Sciatic nerve (tissue), 2 donors: Measurements from ENCODE around the gene GLIPR2. TPM values are rescaled to one million over a fixed set of nuclear protein-coding genes. Genes with fewer than 3 reads are reported as not detected.

Source experiments
- ATAC-seq: fragments of 200-7000 bp; cut with Tn5 transposase; one replicate; pipeline ENCODE4 v1.9.1; 2020; ENCODE audit warnings: mild to moderate bottlenecking, moderate library complexity
- DNase-seq: peaks from one replicate; pipeline ENCODE4 v3.0.0-alpha.2; 2020; ENCODE audit warnings: low spot score
- intact Hi-C: fragments of 100-400 bp; cut with DNase I; formaldehyde crosslinking; loops from one replicate; pipeline ENCODE4 v1.14.2; 2022
- total RNA-seq: library from RNA; stranded (reverse); fragmentation: NEBNext Ultra II Directional; extraction: Animal tissue kit (Norgen Biotek cat#: 25700); gene quantifications from one replicate; pipeline ENCODE4 v1.2.1, GENCODE V29; 2021
- donor health status: DM: no; HTN: no; CAD: no.
- donor health status: DM: no; HTN: no; CAD: no.

Gene GLIPR2
- total RNA-seq, 1 donor from 2014 or later, result 14.8 TPM

DNA sequence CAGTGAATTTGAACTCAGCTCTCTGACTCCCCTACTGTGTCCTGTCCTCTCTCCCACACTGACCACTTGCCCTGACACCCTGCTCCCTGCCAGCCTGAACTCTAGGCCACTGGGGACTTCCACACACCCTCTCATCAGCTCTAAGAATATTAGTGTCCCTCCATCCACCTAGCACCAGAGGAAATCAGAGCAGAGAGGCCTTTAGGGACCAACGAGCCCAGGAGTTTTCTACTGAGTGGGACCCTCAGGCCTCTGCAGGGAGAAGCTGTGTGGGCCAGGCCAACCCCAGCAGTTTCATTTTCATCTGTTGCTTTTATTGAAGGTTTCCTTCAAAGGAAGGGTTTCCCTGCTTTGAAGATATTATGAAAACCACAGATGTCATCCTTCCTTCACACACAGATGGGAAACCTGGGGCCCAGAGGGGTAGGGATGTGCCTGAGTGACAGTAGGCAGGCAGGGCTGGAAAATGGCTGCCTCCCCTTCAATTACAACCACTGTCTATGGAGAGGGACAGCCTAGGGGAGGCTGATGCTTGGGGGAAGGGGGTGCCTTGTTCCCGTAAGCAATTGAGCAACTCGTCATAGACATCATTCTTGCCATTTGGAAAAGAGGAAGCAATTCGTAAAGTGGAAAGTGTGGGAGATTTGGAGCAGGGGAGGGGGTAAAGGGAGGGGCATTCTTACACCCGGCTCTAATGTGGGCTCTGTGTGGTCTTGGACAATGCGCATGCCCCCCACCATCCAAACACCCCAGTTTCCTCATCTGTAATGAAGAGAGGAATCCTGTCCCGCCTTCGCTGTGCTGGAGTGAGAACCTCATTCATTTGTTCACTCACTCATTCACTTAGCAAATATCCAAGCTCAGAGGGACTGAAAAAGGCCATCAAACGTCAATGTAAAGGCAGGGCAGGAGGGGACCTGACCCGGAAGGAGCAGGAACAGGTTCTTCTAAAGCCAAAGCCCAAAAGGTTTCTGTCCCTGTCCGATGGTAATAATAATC lies 3.9 kb downstream of the GLIPR2 start:
- ATAC-seq (no peak), DNase-seq (no peak)
- intact Hi-C loops, result no loop called here

DNA sequence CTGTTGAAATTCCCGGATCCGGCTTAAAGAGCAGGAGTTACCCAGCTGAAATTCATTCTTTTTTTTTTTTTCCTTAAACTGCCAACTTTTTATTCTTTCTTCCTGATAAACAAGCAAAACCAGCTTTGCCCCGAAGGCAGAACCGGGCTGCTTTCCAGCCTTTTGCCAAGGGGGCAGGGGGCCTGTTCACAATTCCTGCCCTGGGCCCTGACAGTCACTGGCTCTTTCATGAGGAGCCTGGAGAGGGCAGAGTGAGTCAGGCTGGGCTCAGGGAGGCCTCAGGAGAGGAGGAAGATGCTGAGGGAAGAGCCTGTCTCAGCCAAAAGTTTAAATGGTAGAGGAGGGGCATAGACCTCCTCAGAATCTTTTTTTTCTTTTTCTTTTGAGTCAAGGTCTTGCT lies 4.8 kb downstream of the GLIPR2 start:
- no peak for DNase-seq
- ATAC-seq, result no peak
- intact Hi-C loops, result no loop called here

DNA sequence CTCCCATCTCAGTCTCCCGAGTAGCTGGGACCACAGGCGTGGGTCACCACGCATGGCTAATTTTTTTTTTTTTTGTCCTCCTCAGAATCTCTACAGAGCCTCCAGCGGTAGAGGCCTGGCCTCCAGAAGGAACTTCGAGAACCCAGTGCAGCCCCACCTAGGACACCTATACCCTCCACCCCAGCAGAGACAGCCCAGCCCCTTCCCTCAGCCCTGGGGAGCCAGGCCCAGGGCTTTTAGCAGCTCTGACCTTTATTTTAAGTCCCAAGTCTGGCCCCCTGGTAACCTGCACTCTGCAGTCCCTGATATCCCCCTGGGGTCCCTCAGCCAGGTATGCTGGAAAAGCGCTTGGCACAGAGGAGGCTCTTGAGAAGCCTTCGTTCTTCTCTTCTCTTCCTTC lies 5.2 kb downstream of the GLIPR2 start:
- DNase-seq, result no peak
- no peak for ATAC-seq
- intact Hi-C loops, result no loop called here

DNA sequence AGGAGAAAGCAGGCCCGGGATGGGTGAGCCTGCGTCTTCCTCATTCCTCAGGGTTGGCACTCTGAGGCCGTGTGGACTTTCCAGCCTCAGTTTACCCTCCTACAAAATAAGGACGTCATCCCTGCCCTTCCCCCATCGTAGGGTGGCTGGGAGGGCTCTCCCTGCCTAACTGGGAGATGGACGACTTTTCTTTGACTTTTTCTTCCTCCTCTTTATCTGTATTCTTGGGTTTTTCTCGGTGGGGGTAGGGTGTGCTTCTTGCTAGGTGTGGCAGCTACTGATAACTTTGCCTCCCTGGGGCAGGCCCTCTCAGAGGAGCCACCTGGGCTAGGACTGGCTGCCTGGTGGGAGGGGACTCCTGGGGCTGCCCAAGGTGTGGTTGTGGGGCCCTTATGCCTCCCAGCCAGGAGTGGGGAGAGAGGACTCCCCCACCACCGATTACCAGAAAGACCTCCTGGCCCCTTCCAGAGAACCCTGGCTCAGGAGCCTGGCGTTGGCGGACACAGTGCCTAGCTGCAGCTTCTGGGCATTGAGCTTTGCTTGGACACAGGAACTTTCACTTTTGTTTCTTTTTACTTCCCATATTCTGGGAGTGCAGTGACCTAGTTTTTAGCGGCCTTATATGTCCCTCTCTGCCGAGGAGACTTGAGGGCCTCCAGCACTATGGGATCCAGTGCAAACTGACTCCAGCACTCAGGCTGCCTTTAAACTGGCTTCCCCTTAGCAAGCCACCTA lies 6.1 kb downstream of the GLIPR2 start:
- ATAC-seq (peak; percentile 47), DNase-seq (no peak)
- intact Hi-C loops, result no loop called here

DNA sequence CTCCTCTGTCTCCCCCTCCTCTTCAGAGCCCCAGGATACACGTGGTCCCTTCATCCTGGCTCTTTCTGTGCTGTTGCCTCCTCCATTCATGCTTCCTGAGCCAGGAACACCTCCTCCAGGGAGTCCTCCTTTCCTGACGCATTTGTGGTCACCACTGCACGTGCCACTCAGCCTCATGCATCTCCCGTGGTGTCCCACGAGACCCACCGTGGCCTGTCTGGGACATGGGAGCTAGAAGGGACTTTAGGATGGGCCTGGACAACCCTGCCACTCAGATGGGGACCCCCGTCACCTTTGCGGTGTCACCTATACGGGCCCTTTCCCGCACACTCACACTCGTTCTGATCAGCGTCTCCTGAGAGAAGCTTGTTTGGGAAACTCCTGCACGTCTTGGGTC lies 6.7 kb downstream of the GLIPR2 start:
- no peak for ATAC-seq
- no peak for DNase-seq
- intact Hi-C loops, result no loop called here

DNA sequence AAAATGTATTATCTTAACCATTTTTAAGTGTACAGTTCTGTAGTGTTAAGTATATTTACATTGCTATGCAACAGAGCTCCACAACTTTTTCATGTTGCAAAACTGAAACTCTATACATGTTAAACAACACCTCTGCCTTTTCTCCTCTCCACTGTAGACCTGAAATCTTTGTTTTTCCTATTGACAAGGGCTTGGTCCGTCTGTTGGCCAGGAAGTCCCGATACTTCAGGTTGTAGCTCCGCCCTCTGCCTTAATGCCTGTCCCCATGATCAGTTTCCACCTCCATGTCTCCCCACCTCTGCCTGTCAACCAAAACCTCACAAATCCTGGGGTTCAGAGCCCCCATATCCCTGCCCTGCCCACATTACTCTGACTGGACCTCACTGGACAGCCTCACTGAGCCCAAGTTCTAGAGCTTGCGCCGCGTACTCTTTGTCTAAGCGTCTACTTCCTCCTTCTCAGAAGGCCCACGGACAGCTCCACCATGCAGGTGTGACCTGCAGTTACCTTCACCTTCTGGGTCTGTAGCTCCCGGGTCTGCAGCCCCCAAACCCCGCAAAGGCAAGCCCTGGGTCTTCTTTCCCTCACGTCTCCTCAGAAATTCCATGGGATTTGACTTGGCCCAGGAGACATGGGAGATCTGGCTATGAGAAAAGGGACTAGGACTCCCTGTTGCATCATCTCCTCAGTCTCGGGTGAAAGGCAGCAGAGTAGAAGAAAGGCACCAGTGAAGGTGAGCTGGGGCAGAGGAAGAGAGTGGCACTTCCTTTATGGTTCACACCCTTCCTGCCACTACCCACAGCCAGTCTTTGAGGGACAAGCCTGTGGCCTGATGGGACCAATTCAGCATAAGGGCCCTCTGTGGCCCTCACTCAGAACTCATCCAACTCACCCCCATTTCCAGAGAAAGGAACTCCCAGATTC lies 8.0 kb downstream of the GLIPR2 start:
- ATAC-seq (no peak), DNase-seq (no peak)
- intact Hi-C loops, result no loop called here

DNA sequence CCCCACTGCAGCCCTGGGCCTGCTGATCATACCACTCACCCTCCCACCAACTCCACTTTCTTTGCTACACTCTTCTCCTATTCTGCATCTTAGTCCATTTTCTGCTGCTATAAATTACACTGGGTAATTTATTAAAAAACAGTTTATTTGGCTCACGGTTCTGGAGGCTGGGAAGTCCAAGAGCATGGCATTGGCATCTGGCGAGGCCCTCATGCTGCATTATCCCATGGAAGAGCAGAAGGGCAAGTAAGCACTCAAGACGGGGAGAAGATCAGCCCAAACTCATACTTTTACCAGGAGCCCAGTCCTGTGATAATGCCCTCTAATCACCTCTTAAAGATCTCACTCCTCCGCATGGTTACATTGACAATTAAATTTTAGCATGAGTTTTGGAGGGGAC lies 9.4 kb downstream of the GLIPR2 start:
- DNase-seq (no peak), ATAC-seq (no peak)
- intact Hi-C loops, result no loop called here

DNA sequence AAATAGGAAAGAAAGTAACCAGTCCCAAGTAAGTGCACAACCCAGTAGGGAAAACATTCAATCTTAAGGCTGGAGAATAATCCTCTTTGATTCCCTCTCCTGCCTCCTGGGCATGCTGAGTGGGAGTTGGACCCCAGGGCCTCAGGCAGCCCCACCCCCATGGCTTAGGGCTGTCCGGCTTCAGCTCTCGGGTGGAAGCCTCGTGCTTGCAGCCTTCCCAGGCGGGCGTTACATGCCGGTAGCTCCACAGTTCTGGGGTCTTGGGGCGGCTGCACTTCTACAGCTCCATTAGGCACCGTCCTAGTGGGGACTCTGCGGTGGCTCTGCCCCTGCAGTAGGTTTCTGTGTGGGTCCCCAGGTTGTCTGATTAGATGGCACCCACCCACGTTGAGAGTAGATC lies 10.1 kb downstream of the GLIPR2 start:
- no peak for ATAC-seq
- intact Hi-C loops, result no loop called here
- no peak for DNase-seq

DNA sequence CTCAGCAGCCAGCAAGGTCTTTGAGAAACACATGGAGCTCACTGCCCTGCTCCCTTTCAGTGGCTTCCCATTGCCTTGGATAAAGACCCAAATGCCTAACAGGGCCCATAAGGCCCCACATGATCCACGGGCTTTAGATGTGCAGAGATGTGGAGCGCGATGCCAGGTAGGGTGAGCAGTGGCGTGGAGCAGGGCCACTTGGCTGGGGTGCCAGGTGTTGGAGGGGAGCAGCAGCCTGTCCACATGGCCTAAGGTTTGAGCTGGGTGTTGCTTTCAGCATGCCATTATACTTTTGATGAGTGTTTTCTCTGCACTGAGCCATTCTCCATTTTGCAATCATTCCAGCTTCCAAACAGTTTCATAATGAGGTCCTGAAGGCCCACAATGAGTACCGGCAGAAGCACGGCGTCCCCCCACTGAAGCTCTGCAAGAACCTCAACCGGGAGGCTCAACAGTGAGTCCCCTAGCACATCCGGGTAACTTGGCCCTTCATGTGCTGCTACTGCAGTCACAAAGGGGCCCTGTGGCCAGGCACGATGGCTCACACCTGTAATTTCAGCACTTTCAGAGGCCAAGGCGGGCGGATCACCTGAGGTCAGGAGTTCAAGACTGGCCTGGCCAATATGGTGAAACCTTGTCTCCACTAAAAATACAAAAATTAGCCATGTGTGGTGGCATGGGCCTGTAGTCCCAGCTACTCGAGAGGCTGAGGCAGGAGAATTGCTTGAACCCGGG lies 11.1 kb downstream of the GLIPR2 start:
- ATAC-seq (no peak), DNase-seq (no peak)
- intact Hi-C loops, result no loop called here

DNA sequence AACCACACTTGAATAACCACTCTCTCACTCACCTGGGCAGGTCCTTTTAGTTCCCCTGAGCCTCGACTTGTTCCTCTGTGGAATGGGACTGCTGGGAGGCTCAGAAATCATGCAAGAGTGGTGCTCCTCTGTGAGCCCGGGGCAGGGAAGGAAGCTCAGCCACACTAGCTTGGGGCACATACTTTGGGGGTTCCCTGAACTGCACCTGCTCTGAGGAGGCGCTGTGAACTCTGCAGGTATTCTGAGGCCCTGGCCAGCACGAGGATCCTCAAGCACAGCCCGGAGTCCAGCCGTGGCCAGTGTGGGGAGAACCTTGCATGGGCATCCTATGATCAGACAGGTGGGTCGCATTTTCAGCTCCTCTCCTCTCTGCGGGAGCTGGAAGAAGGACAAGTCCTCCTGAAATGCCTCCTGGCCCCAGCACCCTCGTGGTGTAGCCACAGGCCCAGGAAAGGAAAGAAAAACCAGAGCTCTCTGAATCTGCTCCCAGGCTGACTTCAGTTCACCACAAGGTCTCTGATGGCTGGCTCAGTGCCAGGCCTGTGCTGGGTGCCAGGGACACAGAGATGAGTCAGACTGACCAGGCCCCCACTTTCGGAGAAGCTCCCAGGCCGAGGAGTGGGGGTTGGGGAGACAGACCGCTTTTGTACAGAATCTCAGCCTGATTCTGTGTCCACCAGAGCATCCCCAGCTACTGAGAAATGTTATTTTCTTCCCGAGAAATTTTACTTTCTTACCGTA lies 11.9 kb downstream of the GLIPR2 start:
- ATAC-seq (peak; percentile 95), DNase-seq (peak; percentile 97)
- intact Hi-C loops, result no loop called here

DNA sequence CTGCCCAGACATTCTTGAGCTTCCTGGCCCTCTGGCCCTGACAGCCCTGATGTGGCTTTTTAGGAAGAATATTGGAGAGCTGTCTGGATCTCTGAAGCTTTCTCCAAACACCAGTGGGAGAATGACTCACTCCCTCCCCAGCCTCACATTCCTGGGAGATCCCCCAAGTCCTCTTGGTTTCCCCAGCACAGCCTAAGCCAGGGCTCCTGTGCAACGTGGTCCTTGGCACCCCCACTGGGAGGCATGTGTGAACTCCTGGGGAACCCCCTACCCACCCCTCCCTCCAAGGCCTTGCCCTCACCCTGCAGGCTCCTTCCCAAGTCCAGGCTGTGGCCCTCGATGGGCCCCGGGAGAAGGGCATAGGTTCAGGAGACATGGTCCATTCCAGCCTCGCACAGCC lies 12.7 kb downstream of the GLIPR2 start:
- intact Hi-C loops, result no loop called here
- DNase-seq (no peak), ATAC-seq (peak; percentile 27)

DNA sequence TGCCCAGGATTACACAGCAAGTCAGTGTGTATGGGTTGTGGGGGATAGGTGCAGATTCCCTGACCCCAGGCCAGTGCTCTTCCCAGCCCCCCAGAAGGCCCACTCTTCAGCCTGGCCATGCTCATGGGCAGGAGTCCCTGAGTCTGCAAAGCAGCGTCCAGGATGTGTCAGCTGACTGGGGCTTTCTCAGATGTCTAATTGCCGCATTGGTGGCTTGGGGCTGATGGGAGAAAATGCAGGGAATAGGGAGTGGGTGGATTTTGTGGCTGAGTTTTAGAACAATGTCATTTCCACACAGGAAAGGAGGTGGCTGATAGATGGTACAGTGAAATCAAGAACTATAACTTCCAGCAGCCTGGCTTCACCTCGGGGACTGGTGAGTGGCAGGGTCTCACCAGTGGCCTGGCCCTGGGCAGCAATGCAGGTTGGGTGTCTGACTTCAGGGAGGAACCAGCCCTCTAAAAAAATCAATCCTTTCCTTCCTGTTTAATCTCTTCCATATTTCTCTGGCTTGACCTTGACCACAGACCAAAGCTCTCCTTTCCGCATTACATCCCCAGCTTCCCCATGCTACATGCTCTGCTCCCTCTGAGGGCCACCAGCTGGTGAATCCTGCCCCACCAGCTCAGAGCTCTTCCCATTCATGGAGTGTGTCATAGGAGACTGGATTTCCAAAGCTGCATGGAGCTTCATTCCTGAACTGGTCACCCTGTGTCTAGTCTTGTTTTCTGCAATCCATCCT lies 14.2 kb downstream of the GLIPR2 start:
- intact Hi-C loops, result no loop called here
- DNase-seq, result no peak
- ATAC-seq, result no peak

DNA sequence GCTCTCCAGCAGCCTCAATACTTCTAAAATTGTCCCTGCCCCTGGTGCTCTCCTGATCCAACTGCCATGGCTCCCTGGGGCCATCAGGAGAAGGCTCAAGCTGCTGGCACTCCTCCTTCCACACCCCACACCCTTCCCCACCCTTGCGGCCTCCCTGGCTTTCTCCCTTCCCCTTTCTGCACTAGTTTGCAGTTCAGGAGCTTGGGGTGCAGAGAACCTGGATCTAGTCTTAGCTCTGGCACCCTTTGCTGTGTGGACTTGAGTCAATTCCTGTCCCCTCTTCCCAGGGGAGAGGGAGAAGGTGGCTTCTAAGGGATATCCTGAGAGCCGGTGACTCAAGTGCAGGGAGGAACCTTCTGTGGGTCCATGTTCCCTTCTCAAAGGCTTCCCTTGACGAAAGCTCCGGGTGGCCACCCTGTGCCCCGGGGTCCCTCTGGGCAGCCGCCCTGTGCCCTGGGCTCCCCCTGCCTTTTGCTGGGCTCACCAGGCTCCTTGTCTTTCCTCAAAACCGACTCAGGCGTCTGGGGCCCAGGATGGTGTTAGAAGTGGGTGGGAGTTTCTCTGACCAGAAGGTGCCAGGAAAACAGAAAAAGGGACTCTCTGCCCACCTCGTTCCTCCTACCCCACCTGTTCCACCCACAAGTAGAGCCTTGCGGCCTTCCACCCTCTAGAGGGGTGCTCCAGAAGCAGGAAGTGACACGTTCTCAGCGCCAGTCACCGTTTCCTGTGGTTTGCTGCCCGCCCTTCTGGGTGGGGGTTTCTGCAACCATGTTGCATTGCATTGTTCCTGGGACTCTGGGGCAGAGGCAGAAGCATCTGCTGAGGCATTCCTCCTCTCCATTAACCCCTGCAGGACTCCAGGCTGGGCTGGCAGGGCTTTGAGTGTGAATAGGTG lies 15.0 kb downstream of the GLIPR2 start:
- intact Hi-C loops, result no loop called here
- DNase-seq, result no peak
- peak; percentile 29 for ATAC-seq

DNA sequence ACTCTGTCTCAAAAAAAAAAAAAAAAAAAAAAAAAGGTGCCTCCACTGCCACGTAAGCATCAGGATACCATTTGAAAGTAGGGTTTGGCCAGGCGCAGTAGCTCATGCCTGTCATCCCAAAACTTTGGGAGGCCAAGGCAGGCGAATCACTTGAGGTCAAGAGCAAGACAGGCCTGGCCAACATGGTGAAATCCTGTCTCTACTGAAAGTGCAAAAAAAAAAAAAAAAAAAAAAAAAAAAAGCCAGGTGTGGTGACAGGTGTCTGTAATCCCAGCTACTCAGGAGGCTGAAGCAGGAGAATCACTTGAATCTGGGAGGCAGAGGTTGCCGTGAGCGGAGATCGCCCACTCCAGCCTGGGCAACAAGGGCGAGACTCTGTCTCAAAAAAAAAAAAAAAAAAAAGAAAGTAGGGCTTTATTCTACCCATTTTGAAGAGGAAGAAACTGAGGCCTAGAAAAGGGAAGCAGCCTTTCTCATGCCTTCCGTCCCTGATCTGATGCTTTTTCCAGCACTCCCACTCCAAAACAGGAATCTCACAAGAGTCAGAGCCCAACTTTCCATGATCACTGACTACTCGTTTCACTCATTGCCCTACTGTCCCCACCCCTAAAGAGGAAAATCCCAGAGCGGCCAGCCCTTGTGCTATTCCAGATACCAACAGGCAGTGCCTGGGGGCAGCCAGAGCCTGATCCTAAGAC lies 16.4 kb downstream of the GLIPR2 start:
- ATAC-seq (no peak), DNase-seq (no peak)
- intact Hi-C loops, result no loop called here

DNA sequence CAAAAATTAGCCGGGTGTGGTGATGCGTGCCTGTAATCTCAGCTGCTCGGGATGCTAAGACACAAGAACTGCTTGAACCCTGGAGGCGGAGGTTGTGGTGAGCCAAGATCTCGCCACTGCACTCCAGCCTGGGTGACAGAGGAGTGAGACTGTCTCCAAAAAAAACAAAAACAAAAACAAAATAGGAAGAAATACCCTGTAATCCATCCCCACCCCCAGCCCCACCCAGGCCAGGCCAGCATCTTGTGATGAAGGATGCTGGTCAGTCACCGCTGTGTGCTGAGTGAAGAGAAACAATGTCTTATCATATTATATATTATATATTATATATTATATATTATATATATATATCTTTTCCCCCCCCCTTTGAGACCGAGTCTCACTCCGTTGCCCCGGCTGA lies 17.2 kb downstream of the GLIPR2 start:
- DNase-seq (no peak), ATAC-seq (no peak)
- intact Hi-C loops, result no loop called here
